Stimulated activated effector memory CD8-positive, alpha-beta T cell treated with anti-CD3 and anti-CD28 coated beads, Interleukin-12 subunit alpha, Interleukin-12 subunit beta, amount 100 ng/mL, for 72 hours (primary cell): Measurements from ENCODE around the gene DENND2D.

Source experiments
- ATAC-seq: fragments of 150-1000 bp; cut with Tn5 transposase; 2 replicates; pipeline ENCODE4 v1.10.0; 2021
- DNase-seq, 2 donors: peaks; one replicate each; pipeline ENCODE4 v3.0.0; 2021 to 2022; ENCODE audit warnings: low spot score in 2 of 2
- H3K27ac Mint-ChIP-seq: one replicate; pipeline ENCODE4 v1.8.0; 2022; ENCODE audit warnings: mild to moderate bottlenecking, mixed read lengths
- H3K36me3 Mint-ChIP-seq: one replicate; pipeline ENCODE4 v1.8.0; 2022; ENCODE audit warnings: mild to moderate bottlenecking, mixed read lengths
- H3K4me1 Mint-ChIP-seq: one replicate; pipeline ENCODE4 v1.8.0; 2022; ENCODE audit warnings: mixed read lengths
- H3K4me3 Mint-ChIP-seq: one replicate; pipeline ENCODE4 v1.8.0; 2022; ENCODE audit warnings: mild to moderate bottlenecking, mixed read lengths
- H3K9me3 Mint-ChIP-seq: one replicate; pipeline ENCODE4 v1.8.0; 2022; ENCODE audit warnings: mixed read lengths

The DENND2D gene

DNA sequence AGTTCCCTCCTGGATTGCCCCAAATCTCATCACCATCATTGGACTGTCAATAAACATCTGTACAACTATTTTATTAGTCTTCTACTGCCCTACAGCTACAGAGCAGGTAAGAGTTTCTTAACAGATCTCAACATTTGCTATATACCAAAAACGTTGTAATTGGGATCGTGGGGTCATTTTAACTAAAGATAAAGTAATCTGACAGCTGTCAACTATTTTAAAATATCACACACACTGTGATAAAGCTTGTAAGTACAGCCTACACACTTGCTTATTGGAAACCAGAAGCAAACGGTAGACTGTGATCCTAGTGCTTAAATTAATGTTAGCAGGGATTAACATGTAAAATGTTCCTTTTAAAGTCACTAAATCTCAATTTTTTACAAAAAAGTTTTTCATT lies 52.5 kb downstream of the DENND2D start:
- Mint-ChIP-seq H3K36me3 (peaks cover 71% of the 10 kb centered on the region), H3K27ac (no peak overlapping the region), H3K4me3 (no peak overlapping the region), H3K4me1 (peaks cover 49% of the 10 kb centered on the region), H3K9me3 (no peaks in the 10 kb centered on the region)
- ATAC-seq = no peak
- DNase-seq = no peak

- peaks cover 53% of the 10 kb centered on the region for H3K36me3 Mint-ChIP-seq
- H3K4me3 Mint-ChIP-seq = no peak overlapping the region
- no peak for DNase-seq
- H3K4me1 Mint-ChIP-seq = peaks cover 53% of the 10 kb centered on the region
- H3K27ac Mint-ChIP-seq = peak overlapping the region; percentile 1
- no peaks in the 10 kb centered on the region for H3K9me3 Mint-ChIP-seq
- peak; percentile 67 for ATAC-seq
Measured at GRCh38 chr1:111145963-111146768, 54.3 kb downstream of the DENND2D start.

GRCh38 chr1:111145542-111145941 lies 54.9 kb downstream of the DENND2D start:
- DNase-seq (no peak), ATAC-seq (no peak)
- Mint-ChIP-seq H3K27ac (peak overlapping the region; percentile 1), H3K4me3 (no peak overlapping the region), H3K9me3 (no peaks in the 10 kb centered on the region), H3K36me3 (peaks cover 47% of the 10 kb centered on the region), H3K4me1 (peaks cover 52% of the 10 kb centered on the region)

DNA sequence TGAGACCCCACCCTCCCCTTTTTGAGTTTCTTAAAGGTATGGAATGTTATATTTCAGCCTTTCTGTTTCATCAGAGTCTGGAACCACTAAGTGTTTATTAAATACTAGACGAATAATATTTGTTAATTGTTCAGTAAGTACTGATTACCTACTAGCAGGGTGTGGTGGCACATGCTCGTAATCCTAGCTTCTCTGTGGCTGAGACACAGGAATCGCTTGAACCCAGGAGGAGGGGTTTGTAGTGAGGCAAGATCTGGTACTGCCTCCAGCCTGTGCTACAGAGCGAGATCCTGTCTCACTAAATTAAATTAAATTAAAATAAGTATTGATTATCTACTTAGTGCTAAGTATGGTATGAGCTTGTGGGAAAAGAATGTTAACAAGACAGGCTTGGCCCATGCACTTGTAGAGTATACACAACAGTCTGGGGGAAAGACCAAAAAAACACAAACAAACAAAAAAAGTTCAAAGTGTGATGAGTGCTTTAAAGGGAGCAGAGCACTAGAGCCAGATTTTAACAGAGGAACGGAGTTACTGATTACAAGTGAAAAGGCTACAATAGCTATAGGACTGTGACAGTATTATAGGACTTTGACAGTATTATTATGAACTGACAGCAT lies 58.0 kb downstream of the DENND2D start:
- DNase-seq (no peak), ATAC-seq (no peak)
- Mint-ChIP-seq H3K4me1 (peaks cover 57% of the 10 kb centered on the region), H3K27ac (no peak overlapping the region), H3K36me3 (peaks cover 42% of the 10 kb centered on the region), H3K9me3 (no peaks in the 10 kb centered on the region), H3K4me3 (peak overlapping the region; percentile 90)

DNA sequence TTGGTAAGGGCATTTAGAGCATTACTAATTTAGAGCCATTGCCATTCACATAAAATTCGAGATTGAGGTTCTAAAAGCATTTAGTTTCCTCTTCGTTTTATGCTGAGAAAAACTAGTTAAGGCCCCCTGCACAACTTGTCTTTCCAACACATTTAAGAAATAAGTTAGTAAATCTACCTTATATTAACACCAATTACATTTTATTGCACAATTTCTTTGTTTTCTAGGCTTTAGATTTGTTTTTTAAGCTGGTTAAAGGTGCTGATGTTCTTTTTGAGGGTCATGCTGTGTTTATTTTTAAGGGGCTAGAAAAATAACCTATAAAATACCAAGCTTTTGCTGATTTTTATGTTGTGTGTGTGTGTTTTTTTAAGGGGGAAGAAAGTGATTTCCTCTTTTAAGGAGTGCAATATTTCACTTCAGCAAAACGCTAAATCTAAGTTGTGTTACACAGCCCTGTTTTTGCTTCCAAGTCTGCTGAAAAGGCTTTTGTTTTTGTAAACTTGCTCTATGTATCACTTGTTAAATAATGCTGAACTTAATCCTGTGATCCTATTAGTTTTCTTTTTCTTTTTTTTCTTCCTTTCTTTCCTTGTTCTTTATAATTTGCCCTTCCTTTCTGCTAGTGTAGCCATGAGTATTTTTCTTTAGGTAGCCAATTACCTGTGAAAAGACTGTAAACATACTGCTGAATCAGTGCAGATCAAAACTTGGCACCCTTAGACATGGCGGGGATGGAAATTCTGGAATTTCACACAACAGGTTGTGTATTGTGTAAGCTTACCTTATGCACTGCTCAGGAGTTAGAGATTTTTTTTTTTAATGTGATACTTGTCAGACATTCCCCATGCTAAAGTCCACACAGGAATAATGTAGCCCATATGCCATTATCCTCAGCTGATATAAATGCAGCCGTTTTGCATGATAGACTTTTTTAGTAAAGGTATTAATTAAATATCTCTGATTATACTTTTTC lies 58.9 kb downstream of the DENND2D start:
- Mint-ChIP-seq H3K36me3 (peaks cover 43% of the 10 kb centered on the region), H3K9me3 (no peaks in the 10 kb centered on the region), H3K4me1 (peaks cover 53% of the 10 kb centered on the region), H3K27ac (peak overlapping the region; percentile 91), H3K4me3 (peak overlapping the region; percentile 90)
- DNase-seq (no peak), ATAC-seq (no peak)

- DNase-seq = no peak
- peaks cover 45% of the 10 kb centered on the region for H3K36me3 Mint-ChIP-seq
- H3K9me3 Mint-ChIP-seq = no peaks in the 10 kb centered on the region
- peak overlapping the region; percentile 90 for H3K4me3 Mint-ChIP-seq
- no peak for ATAC-seq
- peak overlapping the region; percentile 91 for H3K27ac Mint-ChIP-seq
- peaks cover 44% of the 10 kb centered on the region for H3K4me1 Mint-ChIP-seq
Measured at GRCh38 chr1:111140680-111140967, 59.8 kb downstream of the DENND2D start.

GRCh38 chr1:111139956-111140679 lies 60.3 kb downstream of the DENND2D start, which contains the start of the genes CEPT1 and DRAM2:
Gene CEPT1 (plus strand): TSS chr1:111140223. CDS start chr1:111147715, 7,492 bp downstream.
Gene DRAM2 (minus strand): TSS chr1:111140093. CDS start chr1:111131554, 8,539 bp downstream.
- peak; percentile 87 to 96 for DNase-seq
- peak within 1 kb of the TSS; percentile 90 for H3K4me3 Mint-ChIP-seq
- H3K27ac Mint-ChIP-seq = peak within 1 kb of the TSS; percentile 91
- H3K36me3 Mint-ChIP-seq = peaks cover 50% of the 10 kb centered on the region
- H3K4me1 Mint-ChIP-seq = peaks cover 42% of the 10 kb centered on the region
- H3K9me3 Mint-ChIP-seq = no peaks in the 10 kb centered on the region
- peak; percentile 90 for ATAC-seq

DNA sequence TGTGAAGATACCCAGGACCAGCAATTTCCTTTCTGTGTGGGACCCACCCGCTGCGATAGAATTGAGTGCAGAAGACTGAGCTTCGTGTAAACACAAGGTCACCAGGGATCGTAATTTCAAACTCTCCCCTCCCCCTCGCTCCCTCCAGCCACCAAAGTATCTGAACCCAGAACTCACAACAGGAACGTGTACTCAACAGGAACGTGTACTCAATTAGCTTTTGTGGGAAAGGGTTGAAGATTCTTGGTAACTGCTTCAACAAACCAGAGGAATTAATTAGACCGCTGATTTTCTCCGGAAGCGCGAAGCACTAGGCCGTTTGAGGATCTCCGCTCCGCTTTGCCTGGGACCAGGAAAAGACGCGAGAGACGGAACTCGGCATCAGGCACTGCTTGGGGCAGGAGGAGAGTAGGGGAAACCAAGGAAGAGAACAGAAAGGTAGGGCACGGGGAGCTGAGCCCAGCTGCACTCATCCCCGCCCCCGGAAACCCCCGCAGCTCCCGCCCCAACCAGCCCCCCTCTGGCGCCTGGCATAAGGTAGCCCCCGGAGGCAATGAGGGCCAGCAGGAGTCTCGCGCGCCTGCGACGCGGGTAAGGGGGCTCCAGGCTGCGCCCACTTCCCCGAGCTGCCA lies 61.0 kb downstream of the DENND2D start:
- Mint-ChIP-seq H3K9me3 (no peaks in the 10 kb centered on the region), H3K4me1 (peaks cover 42% of the 10 kb centered on the region), H3K27ac (peak overlapping the region; percentile 91), H3K36me3 (peaks cover 56% of the 10 kb centered on the region), H3K4me3 (peak overlapping the region; percentile 90)
- ATAC-seq = peak; percentile 19
- no peak for DNase-seq
